ENCODE data around the gene TTLL9. TPM values are rescaled to one million over a fixed set of nuclear protein-coding genes. Genes with fewer than 3 reads are reported as not detected.

The TTLL9 gene
- polyA plus RNA-seq, 1 donor = 5.5 TPM

DNA sequence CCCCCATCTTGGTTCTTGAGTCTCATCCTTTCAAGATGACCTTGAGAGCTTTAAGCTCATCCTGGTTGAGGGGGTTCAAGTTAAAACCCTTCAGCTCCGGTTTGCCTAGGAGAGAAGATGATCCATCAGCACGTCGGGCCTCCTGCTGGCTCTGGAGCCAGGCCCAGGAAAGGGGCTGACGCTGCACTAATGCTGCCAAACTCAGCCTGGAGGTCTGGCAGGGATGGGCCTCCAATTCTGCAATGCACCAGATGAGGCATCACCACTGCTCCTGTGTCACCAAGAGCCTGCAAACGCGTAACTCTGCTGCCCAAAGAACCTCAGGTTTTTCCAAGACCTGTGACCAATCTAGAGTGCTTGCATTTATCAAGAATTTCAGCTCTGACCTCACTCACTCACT is 75.4 kb downstream of the TTLL9 start:
- no peak for DNase-seq

DNA sequence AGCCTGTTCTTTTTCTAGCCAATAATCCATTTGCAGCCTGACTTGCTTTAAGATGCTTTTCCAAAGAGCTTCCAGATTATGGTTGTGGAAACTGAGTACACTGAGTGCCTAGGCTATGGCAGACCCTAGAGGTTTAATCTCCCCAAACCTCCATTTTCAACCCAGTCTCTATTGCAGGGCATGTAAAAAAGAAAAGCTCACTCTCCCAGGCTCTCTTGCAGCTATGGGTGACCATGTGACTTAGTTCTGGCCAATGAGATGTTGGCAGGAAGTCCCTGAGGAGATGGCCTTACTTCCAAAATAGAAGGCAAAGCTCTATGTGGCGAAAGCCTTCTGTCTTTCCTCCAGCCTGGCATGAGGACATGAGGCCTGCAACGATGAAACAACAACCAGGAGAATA is 77.6 kb downstream of the TTLL9 start:
- DNase-seq = no peak

DNA sequence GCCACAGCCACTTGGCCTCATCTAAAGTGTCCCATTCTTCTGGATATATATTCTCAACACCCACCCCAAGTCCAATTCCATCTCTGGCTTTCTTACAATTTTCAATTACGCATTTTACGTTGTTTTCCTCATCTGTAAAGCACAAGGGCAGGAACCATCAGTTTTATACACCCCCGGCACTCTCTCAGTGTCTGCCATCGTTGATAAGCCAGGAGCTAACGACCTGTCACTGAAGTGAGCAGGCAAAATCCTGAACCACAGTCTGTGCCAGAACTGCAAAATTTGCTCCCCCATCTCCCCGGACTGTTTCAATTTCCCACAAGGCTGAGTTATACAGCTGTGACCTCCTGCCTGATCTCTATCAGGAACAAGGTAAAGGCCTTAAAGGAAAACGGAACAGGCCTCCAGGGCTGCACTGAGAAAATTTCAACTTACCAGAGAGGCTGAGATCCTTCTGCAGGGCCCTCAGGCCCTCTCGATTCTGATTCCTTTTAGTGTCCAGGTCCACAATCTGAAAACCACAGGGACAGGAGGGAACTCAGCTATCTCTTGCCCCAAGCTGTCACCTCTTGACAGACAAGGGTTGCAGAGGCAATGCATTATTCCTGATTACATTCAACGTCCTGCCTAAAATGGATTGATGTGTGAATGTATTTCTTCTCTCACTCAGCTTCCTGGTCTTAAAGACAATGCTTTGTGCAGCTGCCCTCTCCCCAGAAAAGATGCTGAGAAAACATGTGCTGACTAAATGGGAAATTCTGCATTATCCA is 79.6 kb downstream of the TTLL9 start:
- DNase-seq = no peak

DNA sequence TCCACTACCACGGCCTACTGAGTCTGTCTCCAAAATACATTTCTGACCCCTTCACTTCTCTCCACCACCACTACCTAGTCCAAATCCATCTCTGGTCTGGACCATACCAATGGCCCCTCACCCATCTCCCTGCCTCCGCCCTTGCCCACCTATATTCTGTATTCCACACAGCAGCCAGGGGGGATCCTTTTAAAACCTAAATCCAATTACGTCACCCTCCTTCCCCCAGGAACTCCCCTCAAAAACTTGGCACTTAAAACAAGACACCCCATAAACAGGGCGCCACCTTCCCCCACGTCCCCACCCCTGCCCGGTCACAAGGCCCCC is 80.7 kb downstream of the TTLL9 start:
- no peak for DNase-seq

DNA sequence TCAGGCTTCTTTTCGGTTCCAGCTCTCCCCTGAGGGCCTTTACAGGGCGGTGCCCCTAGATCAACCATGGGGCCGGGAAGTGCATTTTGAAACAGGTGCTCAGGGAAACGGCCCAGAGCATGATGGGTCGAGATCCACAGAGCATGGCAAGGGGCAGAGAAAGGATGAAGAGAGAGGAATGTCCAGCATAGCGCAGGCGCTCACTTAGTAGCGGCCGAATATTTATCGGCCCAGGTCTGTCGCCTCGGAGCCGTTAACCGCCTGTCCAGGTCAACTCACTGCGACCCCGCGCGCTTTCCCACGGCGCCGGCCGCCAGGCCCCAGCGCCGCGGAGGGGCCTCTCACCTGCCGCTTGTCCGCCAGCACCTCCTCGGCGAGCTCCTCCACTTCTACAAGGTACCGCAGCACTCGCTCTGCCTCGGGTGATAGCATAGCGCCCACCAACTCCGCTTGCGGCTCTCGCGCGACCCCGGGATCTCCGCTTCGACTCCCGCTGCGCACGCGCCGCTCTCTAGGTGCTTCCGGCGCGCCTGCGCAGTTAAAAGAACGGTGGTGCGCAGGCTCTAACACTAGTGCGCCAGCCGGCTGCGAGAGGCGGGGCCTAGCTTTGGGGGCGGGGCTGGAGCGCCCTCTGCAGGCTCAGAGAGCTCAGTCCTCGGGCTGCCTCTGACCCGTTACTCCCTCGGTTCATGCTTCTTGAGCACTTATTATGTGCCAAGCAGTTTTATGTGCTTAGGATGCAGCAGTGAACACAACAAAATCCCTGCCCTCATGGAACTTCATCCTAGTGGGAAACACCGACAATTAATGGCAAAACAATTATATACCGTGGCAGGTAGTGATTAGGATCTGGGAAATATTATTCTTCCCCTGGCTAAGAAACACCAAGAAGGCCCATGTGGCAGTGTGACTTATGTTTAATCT is 81.4 kb downstream of the TTLL9 start, which contains the start of gene PDRG1:
Gene PDRG1 (minus strand): TSS at position 517 of the 924 bp plus-strand sequence. CDS start 85 bp downstream, at position 432.
- peak; percentile 95 for DNase-seq

DNA sequence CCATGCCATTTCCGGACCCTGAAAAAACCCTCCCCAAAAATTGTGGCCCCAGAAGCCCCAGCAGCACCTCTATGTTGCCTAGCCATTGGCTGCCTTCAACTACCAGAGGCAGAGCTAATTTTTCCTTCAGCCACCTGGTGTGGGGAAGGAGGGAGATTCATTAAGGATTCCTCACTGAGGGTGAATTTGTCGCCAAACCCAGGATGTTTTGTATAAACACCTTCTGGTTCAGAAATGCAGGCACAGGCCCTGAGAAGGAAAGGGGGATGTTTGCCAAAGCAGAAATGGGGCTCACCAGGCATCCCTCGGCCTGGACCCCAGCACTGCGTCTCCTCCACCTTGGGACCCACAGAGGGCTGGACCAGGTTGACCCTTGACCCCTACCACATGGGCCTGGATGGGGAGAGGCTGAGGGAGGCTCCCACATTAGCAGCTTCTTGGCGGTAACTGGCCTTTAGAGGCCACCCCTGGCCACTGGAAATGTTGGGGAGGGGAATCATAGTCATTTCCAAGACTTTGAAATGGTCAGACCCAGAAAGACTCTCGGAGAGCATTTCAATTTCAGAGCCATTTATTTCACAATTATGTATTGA is 83.2 kb downstream of the TTLL9 start:
- DNase-seq = no peak

DNA sequence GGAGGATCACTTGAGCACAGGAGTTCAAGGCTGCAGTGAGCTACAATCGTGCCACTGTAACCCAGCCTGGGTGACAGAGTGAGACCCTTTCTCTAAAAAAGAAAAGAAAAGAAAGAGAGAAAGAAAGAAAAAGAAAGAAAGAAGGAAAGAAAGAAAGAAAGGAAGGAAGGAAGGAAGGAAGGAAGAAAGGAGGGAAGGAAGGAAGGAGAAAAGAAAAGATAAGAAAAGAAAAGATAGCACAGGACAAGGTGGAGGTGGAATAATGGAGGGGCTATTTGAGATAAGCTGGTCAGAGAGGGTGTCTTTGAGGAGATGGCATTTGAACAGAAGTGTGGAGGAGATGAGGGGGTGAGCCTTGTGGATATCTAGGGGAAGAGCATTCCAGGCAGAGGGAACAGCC is 84.1 kb downstream of the TTLL9 start:
- no peak for DNase-seq

DNA sequence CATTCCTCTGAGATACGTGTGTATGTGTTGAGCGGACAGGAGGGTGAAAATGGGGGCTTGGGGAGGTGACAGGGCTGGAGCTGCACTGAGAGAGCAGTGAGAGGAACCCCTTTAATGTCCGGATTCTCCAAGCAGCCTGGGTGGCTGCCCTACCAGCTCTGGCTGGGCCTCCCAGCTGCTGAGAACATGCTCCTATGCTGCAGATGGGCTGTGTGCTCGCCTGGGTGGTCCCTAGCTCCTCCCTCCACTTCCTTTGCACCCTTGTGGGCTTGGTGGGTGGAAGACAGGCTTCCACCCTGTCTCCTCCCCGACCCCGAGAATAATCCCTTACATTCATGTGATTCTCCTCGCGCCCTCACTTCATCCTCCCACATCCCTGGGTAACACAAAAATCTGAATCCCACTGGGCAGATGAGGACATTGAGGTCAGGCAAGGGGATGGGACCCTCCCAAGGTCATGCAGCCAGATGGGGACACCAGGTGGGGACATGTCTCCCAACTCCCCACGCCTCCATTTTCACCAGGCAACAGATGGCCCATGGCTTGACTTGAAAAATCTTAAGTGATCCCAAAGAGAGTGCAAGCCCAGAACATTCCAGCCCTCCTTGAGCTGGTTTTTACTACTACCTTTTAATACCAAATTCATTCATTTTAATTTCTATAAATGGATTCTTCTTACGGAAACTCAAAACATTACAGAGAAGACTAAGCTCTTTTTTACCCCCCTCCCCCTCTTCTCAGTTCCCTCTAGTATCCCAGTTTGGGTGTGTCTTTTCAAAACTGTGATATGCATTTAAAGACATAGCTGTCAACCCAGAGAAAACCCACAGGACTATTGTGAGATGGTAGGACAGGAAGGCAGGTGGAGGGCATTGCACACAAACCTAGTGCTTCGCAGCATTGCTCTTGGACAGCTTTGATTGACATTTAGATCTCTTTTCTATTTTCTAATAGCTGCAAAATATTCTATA is 86.4 kb downstream of the TTLL9 start:
- no peak for DNase-seq

DNA sequence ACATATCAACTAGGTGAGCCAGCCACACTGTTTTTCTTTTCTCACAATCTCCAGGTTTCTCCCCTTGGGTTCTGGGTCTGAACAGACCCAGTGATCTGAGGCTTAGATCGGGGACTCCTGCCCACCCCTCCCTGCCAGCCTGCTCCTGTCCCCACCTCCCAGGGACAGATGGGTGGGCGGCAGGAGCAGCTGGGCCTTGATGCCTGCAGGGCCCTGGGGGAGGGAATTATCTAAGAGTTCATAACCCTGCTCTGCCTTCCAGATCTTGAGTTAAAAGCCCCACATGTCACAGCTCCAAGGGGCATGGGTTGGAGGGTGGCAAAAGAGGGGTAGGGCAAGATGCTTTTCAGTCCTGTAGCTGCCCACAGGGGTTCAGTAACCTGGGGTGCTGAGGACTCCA is 92.3 kb downstream of the TTLL9 start:
- no peak for DNase-seq

DNA sequence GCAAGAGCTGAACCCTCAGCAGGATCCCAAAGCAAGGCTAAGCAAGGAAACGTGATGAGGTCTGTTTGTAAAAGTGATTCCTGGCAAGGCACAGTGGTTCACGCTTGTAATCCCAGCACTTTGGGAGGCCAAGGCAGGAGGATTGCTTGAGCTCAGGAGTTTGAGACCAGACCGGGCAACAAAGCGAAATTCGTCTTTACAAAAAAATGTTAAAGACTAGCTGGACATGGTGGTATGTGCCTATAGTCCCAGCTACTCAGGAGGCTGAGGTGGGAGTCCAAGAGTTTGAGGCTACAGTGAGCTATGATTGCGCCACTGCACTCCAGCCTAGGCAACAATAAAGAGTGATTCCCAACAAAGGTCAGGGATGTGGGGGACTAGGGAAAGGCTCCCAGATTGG is 93.5 kb downstream of the TTLL9 start:
- no peak for DNase-seq

DNA sequence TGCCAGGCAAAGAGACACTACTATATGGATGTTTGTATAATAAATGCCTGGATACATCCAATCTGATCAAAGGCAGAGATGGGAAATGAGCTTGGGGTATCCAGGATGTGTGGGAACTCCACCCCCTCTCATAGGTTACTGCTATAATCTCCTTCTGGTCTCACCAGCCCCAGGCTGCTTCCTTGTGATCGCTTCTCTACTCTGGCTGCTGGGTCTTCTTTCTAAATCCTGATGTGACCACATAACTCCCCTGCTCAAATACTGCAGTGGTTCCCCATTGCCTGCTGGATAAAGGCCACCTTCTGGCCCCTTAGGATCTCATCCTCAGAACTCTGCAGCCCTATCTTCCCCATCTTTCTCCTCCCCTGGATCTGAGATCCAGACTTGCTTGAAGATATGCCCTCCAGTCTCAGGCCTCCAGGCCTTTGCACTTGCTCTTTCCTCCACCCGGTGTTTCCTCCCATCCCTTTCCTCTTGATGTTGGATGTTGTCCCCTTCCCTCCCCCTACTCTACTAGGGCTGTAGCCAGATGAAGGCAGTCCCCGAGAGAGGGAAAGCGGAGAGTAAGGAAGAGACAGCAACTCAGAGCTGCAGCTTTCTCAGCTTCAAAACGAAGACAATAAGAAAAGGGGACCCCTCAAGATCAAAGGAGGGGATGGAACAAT is 96.7 kb downstream of the TTLL9 start:
- DNase-seq = no peak

DNA sequence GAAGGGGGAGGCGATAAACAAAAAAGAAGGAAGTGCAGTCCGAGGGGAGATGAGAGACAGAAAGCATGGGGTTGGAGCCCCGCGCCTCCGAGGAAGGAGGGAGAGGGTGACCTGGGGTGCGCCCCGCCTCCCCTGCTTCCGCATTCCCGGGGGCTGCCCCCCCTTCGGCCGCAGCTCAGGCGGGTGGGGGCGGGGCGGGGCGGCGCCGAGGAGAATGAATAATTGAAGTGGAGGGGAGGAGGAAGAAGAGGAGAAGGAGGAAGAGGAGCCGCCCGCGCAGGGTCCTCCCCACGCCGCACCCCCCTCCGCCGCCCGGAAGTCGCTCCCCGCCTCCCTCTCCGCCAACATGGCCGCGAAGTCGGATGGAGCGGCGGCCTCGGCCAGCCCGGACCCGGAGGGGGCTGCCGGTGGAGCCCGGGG is 97.4 kb downstream of the TTLL9 start, which contains the start of gene XKR7:
Gene XKR7 (plus strand): TSS at position 322 of the 420 bp plus-strand sequence. CDS start 25 bp downstream, at position 347.
- DNase-seq = no peak

DNA sequence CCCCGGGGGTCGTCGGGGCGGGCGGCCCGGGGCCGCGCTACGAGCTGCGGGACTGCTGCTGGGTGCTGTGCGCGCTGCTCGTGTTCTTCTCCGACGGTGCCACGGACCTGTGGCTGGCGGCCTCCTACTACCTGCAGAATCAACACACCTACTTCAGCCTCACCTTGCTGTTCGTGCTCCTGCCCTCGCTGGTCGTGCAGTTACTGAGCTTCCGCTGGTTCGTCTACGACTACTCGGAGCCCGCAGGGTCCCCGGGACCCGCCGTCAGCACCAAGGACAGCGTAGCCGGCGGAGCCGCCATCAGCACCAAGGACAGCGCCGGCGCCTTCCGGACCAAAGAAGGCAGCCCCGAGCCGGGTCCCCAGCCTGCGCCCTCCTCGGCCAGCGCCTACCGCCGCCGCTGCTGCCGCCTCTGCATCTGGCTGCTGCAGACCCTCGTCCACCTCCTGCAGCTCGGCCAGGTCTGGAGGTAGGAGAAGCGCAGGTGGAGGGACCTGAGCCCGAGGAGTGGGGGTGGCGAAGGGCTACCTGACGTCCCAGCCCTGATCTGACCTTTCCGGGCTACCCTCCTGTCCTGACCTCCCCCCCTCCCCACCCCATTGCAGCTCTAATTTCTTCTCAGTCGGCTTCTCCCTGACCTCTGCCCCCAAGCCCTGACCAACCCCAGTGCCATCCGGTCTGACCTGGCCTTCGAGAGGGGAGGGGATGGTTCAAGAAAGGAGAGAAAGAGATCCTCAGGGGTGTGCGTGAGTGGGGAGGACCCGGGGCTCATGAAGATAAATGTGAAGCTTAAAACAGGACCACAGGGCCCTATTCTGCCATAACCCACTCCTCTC is 98.1 kb downstream of the TTLL9 start:
- DNase-seq = peak; percentile 80

DNA sequence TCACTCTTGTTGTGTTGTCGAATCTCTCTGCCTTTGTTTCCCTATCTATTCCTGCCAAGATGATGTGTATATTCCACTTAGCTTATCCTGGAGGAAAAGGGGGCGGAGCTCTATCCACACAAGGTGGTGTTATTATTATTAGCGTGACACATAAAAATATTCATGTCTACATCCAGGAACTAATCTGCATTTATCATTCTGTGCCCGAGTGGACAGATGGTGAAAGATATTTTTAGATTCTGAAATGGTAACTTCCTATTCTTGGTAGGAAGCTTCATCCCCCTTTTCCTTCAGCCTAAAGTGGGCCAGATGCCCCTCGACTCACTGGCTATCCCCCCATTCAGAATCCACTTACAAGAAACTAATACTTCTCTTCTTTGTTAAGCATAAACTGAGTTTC is 99.6 kb downstream of the TTLL9 start:
- no peak for DNase-seq

DNA sequence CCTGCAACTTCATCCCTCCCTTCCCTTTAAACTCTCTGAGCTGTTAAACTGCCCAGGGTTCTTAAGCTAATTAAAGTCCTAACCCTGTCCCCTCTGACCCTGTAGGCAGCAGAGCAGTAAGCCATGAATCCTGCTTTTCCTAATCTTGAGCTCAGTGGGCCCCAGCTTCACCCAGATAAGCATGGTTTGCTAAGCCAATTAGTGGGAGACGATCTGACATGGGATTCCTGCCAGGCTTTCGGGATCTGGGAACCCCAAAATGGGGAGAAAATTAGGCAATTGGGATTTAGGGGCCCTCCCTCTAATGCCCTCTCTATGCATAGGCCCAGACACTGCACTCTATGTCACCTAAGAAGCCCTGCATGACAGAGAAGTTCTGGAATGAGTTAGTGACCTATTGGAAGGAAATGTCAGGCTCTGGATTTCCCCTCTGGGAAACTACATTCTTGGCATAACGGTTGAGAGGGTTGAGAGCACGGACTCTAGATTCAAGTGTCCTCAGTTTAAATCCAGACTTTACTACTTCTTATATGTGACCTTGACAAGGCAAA is 102.1 kb downstream of the TTLL9 start:
- no peak for DNase-seq

DNA sequence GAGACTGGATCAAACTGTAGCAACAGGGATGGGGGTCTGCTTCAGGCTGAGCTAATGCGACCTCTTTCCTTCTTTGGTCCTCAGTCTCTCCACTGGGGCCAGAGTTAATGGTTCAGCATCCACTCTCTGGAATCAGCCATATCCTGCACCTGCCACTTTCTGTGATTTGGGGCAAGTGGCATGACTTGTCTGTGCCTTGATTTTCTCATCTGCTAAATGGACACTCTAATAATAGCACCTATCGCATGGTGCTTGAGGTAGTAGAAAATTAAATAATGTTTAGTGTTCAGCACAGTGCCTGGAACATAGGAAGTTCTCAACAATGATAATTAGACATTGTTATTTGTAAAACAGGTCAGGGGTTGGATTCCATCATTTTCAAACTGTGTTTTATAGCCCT is 103.9 kb downstream of the TTLL9 start:
- DNase-seq = no peak

DNA sequence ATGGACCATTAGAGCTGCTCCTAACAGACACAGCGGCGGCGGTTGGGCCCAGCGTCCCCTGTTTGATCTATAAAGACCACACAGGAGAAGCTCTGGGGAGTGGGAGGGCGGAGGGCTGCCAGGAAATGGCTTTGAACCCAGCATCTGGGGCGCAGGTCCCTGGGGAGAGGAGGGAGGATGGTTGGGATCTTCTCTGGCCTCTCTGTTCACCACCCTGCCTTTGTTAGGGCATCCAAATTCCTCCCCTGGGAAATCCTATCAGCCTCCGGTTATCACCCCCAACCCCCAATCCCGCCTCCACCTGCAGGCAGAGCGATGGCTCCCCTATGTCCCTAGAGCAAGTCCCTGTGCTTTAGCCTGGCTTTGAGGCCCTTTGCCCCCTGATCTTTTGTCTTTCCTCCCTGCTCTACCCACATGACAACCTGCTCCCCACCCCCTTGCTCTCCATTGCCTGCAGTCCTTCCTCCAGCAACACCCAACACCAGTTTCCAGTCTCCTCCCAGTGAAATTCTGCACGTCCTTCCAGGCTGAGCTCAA is 104.6 kb downstream of the TTLL9 start:
- no peak for DNase-seq

DNA sequence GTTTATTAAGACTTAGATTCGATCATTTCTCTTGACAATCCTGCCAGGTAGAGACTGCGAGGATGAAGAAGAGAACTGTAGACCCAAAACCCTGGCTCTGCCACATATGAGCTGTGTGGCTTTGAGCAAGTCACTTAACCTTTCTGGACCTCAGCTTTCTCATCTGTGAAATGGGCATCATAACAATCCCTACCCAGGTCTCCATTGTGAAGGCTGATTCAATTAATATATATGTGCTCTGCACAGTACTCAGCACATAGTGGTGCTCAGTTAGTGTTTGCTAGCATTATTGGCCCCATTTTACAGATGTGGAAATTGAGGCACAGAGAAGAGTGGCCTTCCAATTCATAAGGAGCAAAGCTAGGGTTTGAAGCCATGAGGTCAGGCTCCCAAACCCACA is 105.4 kb downstream of the TTLL9 start:
- no peak for DNase-seq

DNA sequence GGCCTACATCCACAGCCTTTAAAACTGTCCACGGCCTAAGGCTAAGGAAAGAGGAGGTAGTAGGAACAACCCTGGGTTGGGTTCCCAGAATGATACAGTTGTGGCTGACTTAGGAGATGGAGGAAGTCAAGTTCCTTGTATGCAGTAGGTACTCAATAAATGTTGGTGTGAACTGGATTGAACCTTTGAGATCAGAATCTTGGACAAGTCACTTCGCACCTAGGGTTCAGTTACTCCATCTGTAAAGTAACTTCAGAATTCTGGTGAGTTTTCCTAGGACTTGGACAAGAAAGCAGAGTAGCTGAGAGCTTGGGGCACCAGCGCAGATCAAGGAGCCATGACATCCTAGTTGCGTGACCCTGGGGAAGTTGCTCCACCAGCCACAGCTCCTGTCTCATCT is 106.6 kb downstream of the TTLL9 start:
- DNase-seq = no peak

Data from left kidney (tissue), 2 donors.